Right forelimb (tissue), 1 donor: ENCODE measurements around the gene FAM124A.

Experiments used
- DNase-seq: peaks from one replicate; pipeline ENCODE4 v3.0.0-alpha.2; 2018

Gene FAM124A

GRCh38 chr13:51222037-51222685 lies at the start of gene FAM124A:
FAM124A (plus strand) TSS chr13:51222398; CDS start chr13:51222502, 104 bp downstream.
- peak; percentile 69 for DNase-seq

- DNase-seq = no peak
These were observed 47.2 kb upstream of the FAM124A start for GRCh38 chr13:51175021-51175420.

- no peak for DNase-seq
These were observed 46.6 kb upstream of the FAM124A start for GRCh38 chr13:51175639-51176038.

GRCh38 chr13:51177188-51177587 lies 45.0 kb upstream of the FAM124A start:
- DNase-seq = no peak

- no peak for DNase-seq
These were observed 43.6 kb upstream of the FAM124A start for GRCh38 chr13:51178456-51179074.

- DNase-seq = no peak
These were observed 42.7 kb upstream of the FAM124A start for GRCh38 chr13:51179432-51179971.

GRCh38 chr13:51180853-51181511 lies 41.2 kb upstream of the FAM124A start:
- DNase-seq = no peak

- no peak for DNase-seq
These were observed 40.3 kb upstream of the FAM124A start for GRCh38 chr13:51181786-51182383.

- no peak for DNase-seq
These were observed 30.5 kb upstream of the FAM124A start for GRCh38 chr13:51191743-51192142.

GRCh38 chr13:51192348-51192747 lies 29.9 kb upstream of the FAM124A start:
- no peak for DNase-seq

- DNase-seq = no peak
These were observed 28.8 kb upstream of the FAM124A start for GRCh38 chr13:51193387-51193786.

- DNase-seq = no peak
These were observed 27.3 kb upstream of the FAM124A start for GRCh38 chr13:51194942-51195341.

GRCh38 chr13:51201886-51202285 lies 20.3 kb upstream of the FAM124A start:
- no peak for DNase-seq

- no peak for DNase-seq
These were observed 19.6 kb upstream of the FAM124A start for GRCh38 chr13:51202477-51203046.

GRCh38 chr13:51206584-51206983 lies 15.6 kb upstream of the FAM124A start:
- DNase-seq = no peak

GRCh38 chr13:51207881-51208280 lies 14.3 kb upstream of the FAM124A start:
- DNase-seq = no peak

- no peak for DNase-seq
These were observed 13.5 kb upstream of the FAM124A start for GRCh38 chr13:51208716-51209115.

- DNase-seq = no peak
These were observed 10.3 kb upstream of the FAM124A start for GRCh38 chr13:51211910-51212309.

GRCh38 chr13:51212758-51213157 lies 9.4 kb upstream of the FAM124A start:
- no peak for DNase-seq

GRCh38 chr13:51213173-51213728 lies 8.9 kb upstream of the FAM124A start:
- no peak for DNase-seq

- no peak for DNase-seq
These were observed 3.6 kb upstream of the FAM124A start for GRCh38 chr13:51218626-51219025.

GRCh38 chr13:51220706-51221105 lies 1.5 kb upstream of the FAM124A start:
- DNase-seq = no peak

- no peak for DNase-seq
These were observed 1.1 kb upstream of the FAM124A start for GRCh38 chr13:51221108-51221507.
